ENCODE data around the gene DZIP3.

DNA sequence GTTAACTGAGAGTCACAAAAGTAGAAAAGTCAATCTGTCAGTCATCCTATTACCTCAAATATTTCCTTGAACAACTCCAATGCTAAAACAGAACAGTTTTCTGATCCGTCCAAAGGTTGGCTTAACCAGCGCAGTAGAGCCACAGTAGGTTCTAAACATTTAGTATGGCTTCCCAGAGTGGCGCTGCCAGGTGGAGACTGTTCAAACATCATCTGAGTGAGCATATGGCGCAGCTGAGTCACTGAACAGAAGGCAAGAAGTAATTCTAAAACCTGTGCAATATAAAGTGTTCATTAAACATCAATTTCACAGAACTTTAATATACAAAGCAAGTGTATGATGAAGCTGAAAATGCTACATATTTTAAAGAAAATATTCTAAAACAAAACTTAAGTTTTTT is 20.2 kb upstream of the DZIP3 start:
- no peak for TF ChIP-seq ZNF274 (IDR thresholded peaks at IDR 0.05; ENCODE audit: low read depth, low read length)
- no peak for TF ChIP-seq YY1 (IDR thresholded peaks at IDR 0.05; ENCODE audit: insufficient read depth, insufficient read length)
- no peak for TF ChIP-seq SUZ12 (IDR thresholded peaks at IDR 0.05; ENCODE audit: extremely low read depth, insufficient read depth, insufficient read length)

Measured in NT2/D1 (cell line).